Measurements from ENCODE around the gene PDE3B.
"Not testable (repeated sequence)": the region's sequence is repeated elsewhere in the genome, so short reads cannot be mapped to it uniquely, and the experiment has no call there.

Gene PDE3B

GRCh38 chr11:14678350-14678749 lies 34.7 kb downstream of the PDE3B start:
- no peak overlapping the region for H3K4me3 ChIP-seq
- no peak for TF ChIP-seq CTCF (IDR thresholded peaks at IDR 0.05)
- no peak overlapping the region for H3K27ac ChIP-seq

GRCh38 chr11:14679662-14680061 lies 36.1 kb downstream of the PDE3B start:
- no peak for DNase-seq (ENCODE audit: low spot score)
- no peak for TF ChIP-seq CTCF (IDR thresholded peaks at IDR 0.05)
- Histone ChIP-seq H3K4me3 (no peak overlapping the region), H3K27ac (no peak overlapping the region)

More at GRCh38 chr11:14678350-14678749, 34.7 kb downstream of the PDE3B start:
- DNase-seq (ENCODE audit: low spot score) = no peak

- H3K27ac ChIP-seq; DNase-seq (ENCODE audit: low spot score): not testable (repeated sequence)
Measured at GRCh38 chr11:14684234-14684915, 40.8 kb downstream of the PDE3B start.

GRCh38 chr11:14687456-14687855 lies 43.9 kb downstream of the PDE3B start:
- H3K27ac ChIP-seq = no peak overlapping the region
- no peak for TF ChIP-seq CTCF (IDR thresholded peaks at IDR 0.05)
- H3K4me3 ChIP-seq = no peak overlapping the region
- DNase-seq (ENCODE audit: low spot score) = no peak

More at GRCh38 chr11:14684234-14684915, 40.8 kb downstream of the PDE3B start:
- not testable (repeated sequence) for H3K4me3 ChIP-seq

- Histone ChIP-seq H3K4me3 (no peak overlapping the region), H3K27ac (no peak overlapping the region)
- DNase-seq (ENCODE audit: low spot score) = no peak
- TF ChIP-seq CTCF (IDR thresholded peaks at IDR 0.05) = no peak
Measured at GRCh38 chr11:14687943-14688627, 44.5 kb downstream of the PDE3B start.

GRCh38 chr11:14695656-14696055 lies 52.1 kb downstream of the PDE3B start:
- not testable (repeated sequence) for H3K4me3 ChIP-seq; DNase-seq (ENCODE audit: low spot score); H3K27ac ChIP-seq

GRCh38 chr11:14698771-14699170 lies 55.2 kb downstream of the PDE3B start:
- DNase-seq (ENCODE audit: low spot score) = no peak
- Histone ChIP-seq H3K27ac (no peak overlapping the region), H3K4me3 (no peak overlapping the region)
- TF ChIP-seq CTCF (IDR thresholded peaks at IDR 0.05) = no peak

GRCh38 chr11:14700593-14700992 lies 57.0 kb downstream of the PDE3B start:
- no peak overlapping the region for H3K4me3 ChIP-seq
- TF ChIP-seq CTCF (IDR thresholded peaks at IDR 0.05) = no peak
- DNase-seq (ENCODE audit: low spot score) = no peak
- no peak overlapping the region for H3K27ac ChIP-seq
